GM23248 (cell line): ENCODE measurements around the gene SLC4A11. TPM values are rescaled to one million over a fixed set of nuclear protein-coding genes. Genes with fewer than 3 reads are reported as not detected.

Source experiments
- DNase-seq: peaks from one replicate; pipeline ENCODE4 v3.0.0-alpha.2; 2015
- H2AFZ ChIP-seq: fragments of 200-600 bp; sonication (generic); 2 replicates; pipeline ENCODE4 v1.6.1; 2016; ENCODE audit warnings: antibody characterized with exemption
- H3F3A ChIP-seq: fragments of 200-600 bp; sonication (generic); 2 replicates; pipeline ENCODE4 v1.6.1; 2016; ENCODE audit warnings: mild to moderate bottlenecking, antibody characterized with exemption, mixed run types; ENCODE audit not compliant: insufficient read depth
- H3K27ac ChIP-seq: fragments of 200-600 bp; sonication (generic); 2 replicates; pipeline ENCODE4 v1.5.1; 2016; ENCODE audit warnings: mild to moderate bottlenecking
- H3K27me3 ChIP-seq: fragments of 200-600 bp; sonication (generic); replicated peaks from 2 replicates; pipeline ENCODE4 v1.6.1; 2016; ENCODE audit warnings: mild to moderate bottlenecking; ENCODE audit not compliant: insufficient read depth
- H3K36me3 ChIP-seq: fragments of 200-600 bp; sonication (generic); 2 replicates; pipeline ENCODE4 v1.6.1; 2016; ENCODE audit warnings: low read depth, mild to moderate bottlenecking
- H3K4me1 ChIP-seq: fragments of 200-600 bp; sonication (generic); 2 replicates; pipeline ENCODE4 v1.6.1; 2016; ENCODE audit warnings: mild to moderate bottlenecking; ENCODE audit not compliant: insufficient read depth
- H3K4me2 ChIP-seq: fragments of 200-600 bp; sonication (generic); one replicate; pipeline ENCODE4 v1.6.1; 2016; ENCODE audit warnings: mild to moderate bottlenecking; ENCODE audit not compliant: unreplicated experiment
- H3K4me3 ChIP-seq: fragments of 200-600 bp; sonication (generic); 2 replicates; pipeline ENCODE4 v1.5.1; 2016; ENCODE audit warnings: mild to moderate bottlenecking
- H3K79me2 ChIP-seq: fragments of 200-600 bp; sonication (generic); 2 replicates; pipeline ENCODE4 v1.6.1; 2016; ENCODE audit warnings: mild to moderate bottlenecking; ENCODE audit not compliant: insufficient read depth
- H3K9ac ChIP-seq: fragments of 200-600 bp; sonication (generic); 2 replicates; pipeline ENCODE4 v1.6.1; 2016; ENCODE audit warnings: mild to moderate bottlenecking
- H3K9me2 ChIP-seq: fragments of 200-600 bp; sonication (generic); 2 replicates; pipeline ENCODE4 v1.6.1; 2016; ENCODE audit warnings: mixed run types, mild to moderate bottlenecking, moderate library complexity; ENCODE audit not compliant: insufficient read depth
- H3K9me3 ChIP-seq: fragments of 200-600 bp; sonication (generic); one replicate; pipeline ENCODE4 v1.6.1; 2017; ENCODE audit warnings: low read depth
- H4K20me1 ChIP-seq: fragments of 200-600 bp; sonication (generic); 2 replicates; pipeline ENCODE4 v1.6.0; 2016; ENCODE audit not compliant: insufficient read depth
- EZH2 ChIP-seq: fragments of 200-600 bp; sonication (generic); IDR thresholded peaks from 2 replicates; pipeline ENCODE4 v1.6.1; 2018; ENCODE audit warnings: antibody characterized with exemption, mild to moderate bottlenecking; ENCODE audit not compliant: insufficient read depth, poor library complexity, severe bottlenecking
- EZH2phosphoT487 ChIP-seq: fragments of 200-600 bp; sonication (generic); IDR thresholded peaks from 2 replicates; pipeline ENCODE4 v1.6.1; 2018; ENCODE audit warnings: antibody characterized with exemption, moderate library complexity, mild to moderate bottlenecking, low read depth; ENCODE audit not compliant: insufficient read depth
- WGBS, 2 experiments: methylation state at CpG; one replicate each; pipeline ENCODE4 v1.1.6; 2015 to 2017; ENCODE audit warnings: low lambda C conversion rate in 2 of 2, low coverage in 1 of 2; ENCODE audit errors: missing lambda C conversion rate in 2 of 2; 5-methylcytosine and 5-hydroxymethylcytosine counted together
- in situ Hi-C: fragments of 300-500 bp; cut with MboI; formaldehyde crosslinking; loops from 2 replicates; pipeline ENCODE4 v1.15.0; 2020
- polyA plus RNA-seq: library from polyadenylated mRNA; unstranded; fragments of >200 nt; fragmentation: Nextera tagmentation; extraction: Ambion mirVana; gene quantifications from 2 replicates; pipeline ENCODE4 v1.2.1, GENCODE V29; 2016
- total RNA-seq: library from RNA; depleted of rRNA; stranded (reverse); fragments of >200 nt; shearing (Covaris generic); gene quantifications from 2 replicates; pipeline ENCODE4 v1.2.3, GENCODE V29; 2014

Gene SLC4A11
- total and polyA plus RNA-seq, 2 experiments from 2014 or later, result 0.65 to 1.1 TPM

GRCh38 chr20:3226093-3226492 is 12.9 kb downstream of the SLC4A11 start:
- DNase-seq, result no peak
- Histone ChIP-seq H3K4me1 (no peaks in the 10 kb centered on the region), H3K27ac (no peak overlapping the region), H3K36me3 (peaks cover 2% of the 10 kb centered on the region; the same call in 1 of the 2 replicates), H4K20me1 (no peaks in the 10 kb centered on the region), H3K9ac (no peak overlapping the region), H3K9me2 (no peaks in the 10 kb centered on the region), H2AFZ (no peak overlapping the region), H3K79me2 (no peaks in the 10 kb centered on the region), H3F3A (no peaks in the 10 kb centered on the region), H3K9me3 (no peaks in the 10 kb centered on the region), H3K4me3 (no peak overlapping the region), H3K27me3 (no peaks in the 10 kb centered on the region), H3K4me2 (no peak overlapping the region)
- TF ChIP-seq EZH2phosphoT487 (no peak), EZH2 (no peak)
- WGBS, 2 experiments, result 89 to 94% methylated on average over 9 to 10 of the region's 10 CpGs
- in situ Hi-C loops, result no loop called here

DNA sequence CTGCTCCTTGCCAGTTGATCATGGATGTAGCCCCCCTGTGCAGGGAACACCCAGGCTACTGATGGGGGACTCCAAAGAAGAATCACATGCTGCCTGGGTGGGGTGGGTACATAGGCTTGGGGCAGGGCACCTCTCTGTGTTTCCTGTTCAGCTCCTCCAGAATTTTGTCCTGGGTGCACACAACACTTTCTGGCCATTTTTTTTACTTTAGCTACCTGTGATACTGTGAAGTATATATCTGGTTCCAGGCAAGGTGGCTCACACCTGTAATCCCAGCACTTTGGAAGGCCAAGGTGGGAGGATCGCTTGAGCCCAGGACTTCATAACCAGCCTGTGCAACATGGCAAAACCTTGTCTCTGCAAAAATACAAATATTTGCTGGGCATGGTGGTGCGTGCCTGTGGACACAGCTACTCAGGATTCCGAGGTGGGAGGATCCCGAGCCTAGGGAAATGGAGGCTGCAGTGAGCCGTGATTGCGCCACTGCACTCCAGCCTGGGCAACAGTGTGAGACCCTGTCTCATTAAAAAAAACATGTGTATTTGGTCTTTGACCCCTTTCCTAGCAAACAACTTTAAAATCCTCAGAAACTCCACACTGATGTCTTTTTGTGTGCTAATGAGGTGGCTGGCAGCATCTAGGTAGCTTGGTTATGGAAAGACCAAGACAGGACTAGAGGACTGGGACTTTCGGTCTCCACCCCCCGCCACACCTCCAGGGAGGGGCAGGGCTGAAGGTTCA is 14.1 kb downstream of the SLC4A11 start:
- TF ChIP-seq EZH2 (no peak), EZH2phosphoT487 (no peak)
- WGBS, 2 experiments, result 92 to 93% methylated on average over 8 of the region's 8 CpGs
- Histone ChIP-seq H3K36me3 (peaks cover 10% of the 10 kb centered on the region; the same call in 1 of the 2 replicates), H3K4me3 (no peak overlapping the region), H4K20me1 (no peaks in the 10 kb centered on the region), H3F3A (no peaks in the 10 kb centered on the region), H3K27ac (no peak overlapping the region), H3K27me3 (no peaks in the 10 kb centered on the region), H3K9me3 (no peaks in the 10 kb centered on the region), H3K4me2 (no peak overlapping the region), H3K9me2 (no peaks in the 10 kb centered on the region), H2AFZ (no peak overlapping the region), H3K4me1 (no peaks in the 10 kb centered on the region), H3K79me2 (no peaks in the 10 kb centered on the region), H3K9ac (no peak overlapping the region)
- DNase-seq, result no peak
- in situ Hi-C loops, result no loop called here

DNA sequence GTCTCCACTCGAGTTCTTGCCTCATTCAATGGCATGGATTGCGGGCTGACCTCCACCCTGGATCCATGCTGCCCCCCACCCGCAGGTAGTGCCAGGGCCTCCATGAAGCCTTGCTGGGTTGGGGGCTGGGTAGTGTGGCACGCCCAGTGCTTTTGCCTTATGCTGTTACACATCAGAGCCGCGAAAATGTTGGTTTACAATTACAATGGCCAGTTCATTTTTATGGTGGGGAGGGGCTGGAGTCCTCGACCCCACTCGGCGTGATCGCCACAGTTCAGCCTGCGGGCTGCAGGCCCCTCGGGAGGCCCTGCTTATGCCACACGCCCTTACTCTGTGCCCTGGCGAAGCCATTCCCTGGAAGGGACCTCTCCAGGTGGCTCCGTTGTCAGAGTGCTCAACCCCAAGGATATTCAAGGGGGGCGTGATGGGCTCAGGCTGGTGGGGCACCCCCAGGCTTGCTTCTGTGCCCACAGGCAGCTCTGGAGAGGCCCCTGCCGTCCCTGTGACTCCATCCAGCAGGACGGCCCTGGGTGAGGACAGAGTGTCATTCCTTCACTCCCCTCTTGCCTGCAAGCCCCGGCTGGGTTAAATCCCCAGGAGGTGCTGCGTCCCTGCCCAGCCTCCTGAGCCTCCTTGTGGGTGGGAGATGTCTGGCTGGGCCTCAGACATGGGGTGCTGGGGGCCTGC is 14.9 kb downstream of the SLC4A11 start:
- H3K79me2 ChIP-seq, result no peaks in the 10 kb centered on the region
- no peak overlapping the region for H2AFZ ChIP-seq
- 92 to 94% methylated on average over 18 to 20 of the region's 20 CpGs for WGBS, 2 experiments
- peaks cover 10% of the 10 kb centered on the region; the same call in 1 of the 2 replicates for H3K36me3 ChIP-seq
- H3K4me1 ChIP-seq, result no peaks in the 10 kb centered on the region
- no peaks in the 10 kb centered on the region for H3K9me2 ChIP-seq
- no peak overlapping the region for H3K9ac ChIP-seq
- no peak overlapping the region for H3K4me2 ChIP-seq
- no peak overlapping the region for H3K4me3 ChIP-seq
- in situ Hi-C loops, result no loop called here
- H3F3A ChIP-seq, result no peaks in the 10 kb centered on the region
- no peak for TF ChIP-seq EZH2
- TF ChIP-seq EZH2phosphoT487, result no peak
- no peak for DNase-seq
- no peaks in the 10 kb centered on the region for H3K9me3 ChIP-seq
- no peaks in the 10 kb centered on the region for H4K20me1 ChIP-seq
- H3K27ac ChIP-seq, result no peak overlapping the region
- H3K27me3 ChIP-seq, result no peaks in the 10 kb centered on the region

- DNase-seq, result no peak
- TF ChIP-seq EZH2 (no peak), EZH2phosphoT487 (no peak)
- Histone ChIP-seq H3K4me1 (no peaks in the 10 kb centered on the region), H3K9ac (no peak overlapping the region), H3K27me3 (no peaks in the 10 kb centered on the region), H4K20me1 (no peaks in the 10 kb centered on the region), H3K36me3 (peaks cover 10% of the 10 kb centered on the region; the same call in 1 of the 2 replicates), H3K4me3 (no peak overlapping the region), H3K27ac (no peak overlapping the region), H3K4me2 (no peak overlapping the region), H3K9me2 (no peaks in the 10 kb centered on the region), H3K79me2 (no peaks in the 10 kb centered on the region), H3K9me3 (no peaks in the 10 kb centered on the region), H2AFZ (no peak overlapping the region), H3F3A (no peaks in the 10 kb centered on the region)
- 90 to 92% methylated on average over 6 of the region's 6 CpGs for WGBS, 2 experiments
- in situ Hi-C loops, result no loop called here
Measured at GRCh38 chr20:3223651-3223993, 15.4 kb downstream of the SLC4A11 start.
